Heart left ventricle (tissue), 13 donors: ENCODE measurements around the gene FAM24B.

Source experiments
- CTCF ChIP-seq, 12 donors: fragments of 200-600 bp; sonication (generic) in 4 of 12; IDR thresholded peaks; one replicate each; pipeline versions ENCODE4 v1.5.0 to v1.8.0; 2018 to 2022; ENCODE audit warnings: antibody characterized with exemption in 12 of 12, mild to moderate bottlenecking in 5 of 12
- POLR2A ChIP-seq, 2 donors: fragments of 450-650 bp; IDR thresholded peaks; one replicate each; pipeline ENCODE4 v1.6.1; 2017; ENCODE audit warnings: antibody characterized with exemption in 2 of 2, mild to moderate bottlenecking in 2 of 2, moderate library complexity in 2 of 2
- donor health status: ischemic (EF 13 %, LVEDD 7.1; RV severe dilation, severe dysfunction).
- donor health status: DM: no; HTN: yes; CAD: no.
- donor health status: DM: no; HTN: no; CAD: no.
- donor health status: ischemic (EF 25% LVEDD 6.9; RV normal size, moderate dysfunction).
- donor health status: ischemic (EF 25% LVEDD 5.7; RV mildly dilated, moderate dysfunction).
- donor health status: ischemic (EF 35%, LVEDD 5.7; RV mildly dilated, moderate dysfunction).
- donor health status: nonischemic (EF 11% LVEDD 7.7; RV severe dilation, severe dysfunction).
- donor health status: DM: yes; HTN: yes; CAD: no.
- donor health status: PGD.
- donor health status: ischemic (EF 29% LVEDD 5.4; RV normal size, mild dysfunction).
- donor health status: nonischemic (EF 23%, LVEDD 6.1; RV moderate dilation, normal function).

DNA sequence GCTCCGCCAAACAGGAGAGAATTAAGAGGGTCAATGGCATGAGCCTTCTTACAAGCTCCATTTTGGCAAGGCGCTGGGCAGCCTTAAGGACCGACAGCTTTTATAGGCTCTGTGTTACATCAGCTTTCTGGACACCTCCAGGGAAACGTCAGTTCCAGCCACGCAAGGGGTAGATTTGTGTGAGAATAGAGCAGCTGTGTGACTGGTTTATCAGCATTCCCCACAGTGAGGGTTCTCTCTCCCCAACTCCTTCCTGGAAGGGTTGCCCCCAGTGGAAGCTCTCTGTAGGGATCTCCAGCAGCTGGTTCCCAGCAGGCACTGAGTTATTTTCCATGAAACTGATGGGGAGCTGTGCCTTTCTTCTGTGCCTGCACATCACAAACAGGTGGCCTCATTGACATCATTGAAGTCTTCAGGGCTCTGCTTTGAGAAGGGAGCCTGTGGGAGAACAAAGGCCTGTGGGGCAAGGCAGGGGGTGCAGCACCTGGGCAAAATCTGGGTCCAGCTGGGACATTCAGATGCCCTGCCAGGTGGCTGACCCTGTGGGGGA, 33.5 kb downstream of the FAM24B start, which contains the start of gene CUZD1:
- TF ChIP-seq POLR2A (IDR thresholded peaks at IDR 0.05) (no peak), CTCF (IDR thresholded peaks at IDR 0.05) (no peak)
